ENCODE results near the gene IFIT1B. TPM values are rescaled to one million over a fixed set of nuclear protein-coding genes. Genes with fewer than 3 reads are reported as not detected.

IFIT1B gene
- total RNA-seq, 1 experiment from 2014 or later: not detected

GRCh38 chr10:89369156-89370105 is 8.4 kb upstream of the IFIT1B start:
- TF ChIP-seq CTCF (IDR thresholded peaks at IDR 0.05; ENCODE audit: insufficient read depth in 1 of 2, low read depth in 1 of 2, low read length in 1 of 2, severe bottlenecking in 1 of 2, unreplicated experiment in 1 of 2): peak; percentile 53 to 54
- ChIA-PET CTCF (interaction anchor here (0.6 to 1.7 kb wide), 6 partner anchors 18 to 118 kb away, joined by 3 to 7 read pairs (median 4); partner anchors contain the start of genes IFIT2 and LIPA), POLR2A (interaction anchor here (1.1 to 1.2 kb wide), 2 partner anchors 18 to 20 kb away, joined by 4 to 7 read pairs; no protein-coding TSS in a partner anchor)
- no peaks in the 10 kb centered on the region for H3K36me3 ChIP-seq (ENCODE audit: control insufficient read depth, insufficient read depth, low read length)
- Mint-ChIP-seq H3K4me3 (ENCODE audit: unreplicated experiment) (no peak overlapping the region), H3K9me3 (ENCODE audit: unreplicated experiment) (no peaks in the 10 kb centered on the region), H3K27ac (ENCODE audit: unreplicated experiment) (no peak overlapping the region), H3K36me3 (ENCODE audit: insufficient read depth, unreplicated experiment) (no peaks in the 10 kb centered on the region), H3K27me3 (ENCODE audit: insufficient read depth, unreplicated experiment) (no peaks in the 10 kb centered on the region), H3K4me1 (ENCODE audit: low read depth, unreplicated experiment) (peaks cover 20% of the 10 kb centered on the region)
- H3K4me1 ChIP-seq: peaks cover 25% of the 10 kb centered on the region
- no peaks in the 10 kb centered on the region for H3K9me3 ChIP-seq
- intact Hi-C loops (cut with micrococcal nuclease; ENCODE audit: unreplicated experiment): loop anchor here (1.0 kb wide), 2 partner anchors 20 to 76 kb away; no protein-coding TSS in a partner anchor
- H3K4me3 ChIP-seq (ENCODE audit: low read depth, low read length): no peak overlapping the region
- no peaks in the 10 kb centered on the region for H3K27me3 ChIP-seq (replicated peaks; ENCODE audit: control insufficient read depth, insufficient read depth, low read length)
- DNase-seq: no peak
- no TSS peak for BruUV-seq (replicated peaks)

GRCh38 chr10:89371079-89371478 is 6.8 kb upstream of the IFIT1B start:
- Histone ChIP-seq H3K9me3 (no peaks in the 10 kb centered on the region), H3K36me3 (ENCODE audit: control insufficient read depth, insufficient read depth, low read length) (no peaks in the 10 kb centered on the region), H3K27me3 (replicated peaks; ENCODE audit: control insufficient read depth, insufficient read depth, low read length) (no peaks in the 10 kb centered on the region), H3K4me3 (ENCODE audit: low read depth, low read length) (no peak overlapping the region), H3K4me1 (peaks cover 25% of the 10 kb centered on the region)
- no peak for DNase-seq
- CTCF ChIA-PET: no interaction called here
- no peak for TF ChIP-seq CTCF (IDR thresholded peaks at IDR 0.05; ENCODE audit: insufficient read depth in 1 of 2, low read depth in 1 of 2, low read length in 1 of 2, severe bottlenecking in 1 of 2, unreplicated experiment in 1 of 2)
- H3K27me3 Mint-ChIP-seq (ENCODE audit: insufficient read depth, unreplicated experiment): no peaks in the 10 kb centered on the region
- no peak overlapping the region for H3K4me3 Mint-ChIP-seq (ENCODE audit: unreplicated experiment)
- H3K4me1 Mint-ChIP-seq (ENCODE audit: low read depth, unreplicated experiment): peaks cover 21% of the 10 kb centered on the region
- H3K36me3 Mint-ChIP-seq (ENCODE audit: insufficient read depth, unreplicated experiment): no peaks in the 10 kb centered on the region
- no TSS peak for BruUV-seq (replicated peaks)
- H3K27ac Mint-ChIP-seq (ENCODE audit: unreplicated experiment): no peak overlapping the region
- intact Hi-C loops (cut with micrococcal nuclease; ENCODE audit: unreplicated experiment): no loop called here
- H3K9me3 Mint-ChIP-seq (ENCODE audit: unreplicated experiment): no peaks in the 10 kb centered on the region
- POLR2A ChIA-PET: no interaction called here

- no peak for DNase-seq
- POLR2A ChIA-PET: no interaction called here
- Histone ChIP-seq H3K36me3 (ENCODE audit: control insufficient read depth, insufficient read depth, low read length) (no peaks in the 10 kb centered on the region), H3K4me3 (ENCODE audit: low read depth, low read length) (no peak overlapping the region), H3K9me3 (no peaks in the 10 kb centered on the region), H3K4me1 (peaks cover 25% of the 10 kb centered on the region), H3K27me3 (replicated peaks; ENCODE audit: control insufficient read depth, insufficient read depth, low read length) (no peaks in the 10 kb centered on the region)
- H3K9me3 Mint-ChIP-seq (ENCODE audit: unreplicated experiment): no peaks in the 10 kb centered on the region
- CTCF ChIA-PET: no interaction called here
- no peak for TF ChIP-seq CTCF (IDR thresholded peaks at IDR 0.05; ENCODE audit: insufficient read depth in 1 of 2, low read depth in 1 of 2, low read length in 1 of 2, severe bottlenecking in 1 of 2, unreplicated experiment in 1 of 2)
- no peak overlapping the region for H3K27ac Mint-ChIP-seq (ENCODE audit: unreplicated experiment)
- no peaks in the 10 kb centered on the region for H3K27me3 Mint-ChIP-seq (ENCODE audit: insufficient read depth, unreplicated experiment)
- H3K36me3 Mint-ChIP-seq (ENCODE audit: insufficient read depth, unreplicated experiment): no peaks in the 10 kb centered on the region
- no TSS peak for BruUV-seq (replicated peaks)
- peaks cover 21% of the 10 kb centered on the region for H3K4me1 Mint-ChIP-seq (ENCODE audit: low read depth, unreplicated experiment)
- H3K4me3 Mint-ChIP-seq (ENCODE audit: unreplicated experiment): no peak overlapping the region
- intact Hi-C loops (cut with micrococcal nuclease; ENCODE audit: unreplicated experiment): no loop called here
Observed at GRCh38 chr10:89371987-89372386, 5.9 kb upstream of the IFIT1B start.

Measured in Caco-2 (cell line).